Ureter (tissue), 1 donor: ENCODE results near the gene GNB1L. TPM values are rescaled to one million over a fixed set of nuclear protein-coding genes. Genes with fewer than 3 reads are reported as not detected.

Experiments
- DNase-seq: peaks from one replicate; pipeline ENCODE4 v3.0.0-alpha.2; 2020; ENCODE audit warnings: low spot score
- total RNA-seq: library from RNA; stranded (reverse); gene quantifications from one replicate; pipeline ENCODE4 v1.2.4, GENCODE V29; 2023
- donor health status: DM: yes; HTN: yes; CAD: no.

GNB1L gene
- total RNA-seq = 6.0 TPM

DNA sequence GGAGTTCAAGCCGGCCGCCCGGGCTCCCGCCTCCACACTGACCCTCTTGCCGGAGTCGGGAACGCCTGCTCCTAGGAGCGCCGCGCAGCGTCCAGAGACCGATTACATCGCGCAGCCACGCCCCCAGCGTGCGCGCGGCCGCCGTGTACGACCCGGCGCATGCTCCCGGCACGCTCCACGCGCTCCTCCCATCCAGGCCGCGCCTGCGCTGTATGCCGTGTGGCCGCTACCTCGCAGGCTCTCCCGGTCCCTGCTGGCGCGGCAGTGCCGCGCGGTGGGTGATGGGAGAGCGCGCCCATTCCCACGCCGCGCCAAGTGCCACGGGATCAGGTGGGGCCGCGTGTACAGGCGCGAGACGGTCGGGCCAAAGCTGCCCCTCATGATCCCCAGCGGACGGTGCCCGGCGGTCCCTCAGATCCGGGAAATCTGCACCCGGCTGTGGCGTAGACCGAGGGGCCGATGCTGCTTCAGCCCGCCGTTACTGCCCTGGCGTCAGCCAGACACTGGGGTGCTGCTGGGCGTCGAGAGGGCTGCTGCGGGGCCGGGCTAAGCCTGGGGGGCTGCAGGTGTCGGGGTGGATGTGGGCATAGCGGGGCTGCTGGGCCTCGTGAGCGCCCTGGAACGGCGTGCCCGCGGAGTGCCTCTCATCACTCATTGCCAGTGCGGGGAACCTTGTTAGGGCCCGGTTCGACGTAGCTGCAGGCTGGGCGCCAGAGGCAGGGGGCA is at the start of gene GNB1L, which contains the start of gene RTL10:
GNB1L (minus strand) TSS at position 97 of the 726 bp plus-strand sequence. CDS start 33,519 bp downstream, outside the sequence.
RTL10 (minus strand) TSS at position 97 of the 726 bp plus-strand sequence. CDS start 2,613 bp downstream, outside the sequence.
- peak; percentile 97 for DNase-seq

GRCh38 chr22:19904174-19904856 is 49.6 kb upstream of the GNB1L start:
- no peak for DNase-seq

GRCh38 chr22:19903513-19903912 is 48.8 kb upstream of the GNB1L start:
- DNase-seq = no peak

GRCh38 chr22:19903031-19903430 is 48.4 kb upstream of the GNB1L start:
- DNase-seq = no peak

GRCh38 chr22:19902245-19902715 is 47.6 kb upstream of the GNB1L start:
- DNase-seq = no peak

GRCh38 chr22:19901577-19902244 is 47.0 kb upstream of the GNB1L start:
- DNase-seq = no peak

DNA sequence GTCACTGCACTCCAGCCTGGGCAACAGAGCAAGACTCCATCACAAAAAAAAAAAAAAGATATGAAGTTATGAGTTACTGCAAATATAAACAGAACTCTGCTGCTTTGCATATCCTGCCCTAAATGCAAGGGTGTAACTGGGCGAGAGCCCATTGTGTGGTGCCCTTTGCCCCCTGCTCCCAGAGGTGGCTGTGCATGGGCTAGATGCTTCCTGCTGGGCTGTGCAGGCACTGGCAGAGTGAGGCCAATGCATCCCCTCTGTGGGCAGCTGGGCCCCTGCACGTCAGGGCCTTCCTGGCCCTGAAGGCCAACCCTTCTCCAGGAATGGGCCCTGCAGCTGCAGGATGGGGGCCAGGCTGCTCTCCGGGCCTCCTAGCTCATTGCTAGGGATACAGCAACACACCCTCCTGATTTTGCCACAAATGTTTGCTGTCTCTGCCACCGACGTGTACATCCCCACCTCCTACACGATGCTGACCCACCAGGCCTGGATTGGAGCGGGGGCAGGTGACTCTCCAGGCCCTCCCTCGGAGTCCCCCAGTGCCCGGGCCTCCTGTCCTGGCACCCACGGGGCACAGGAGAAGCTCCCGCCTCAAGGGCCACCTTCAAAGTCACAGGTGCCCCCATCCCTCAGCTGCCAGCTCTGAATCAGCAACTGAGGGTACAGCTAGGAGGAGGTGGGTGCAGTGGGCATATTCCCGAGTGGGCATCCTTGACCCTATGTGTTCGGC is 46.2 kb upstream of the GNB1L start:
- no peak for DNase-seq

- no peak for DNase-seq
These were observed 44.3 kb upstream of the GNB1L start for GRCh38 chr22:19898831-19899567.

DNA sequence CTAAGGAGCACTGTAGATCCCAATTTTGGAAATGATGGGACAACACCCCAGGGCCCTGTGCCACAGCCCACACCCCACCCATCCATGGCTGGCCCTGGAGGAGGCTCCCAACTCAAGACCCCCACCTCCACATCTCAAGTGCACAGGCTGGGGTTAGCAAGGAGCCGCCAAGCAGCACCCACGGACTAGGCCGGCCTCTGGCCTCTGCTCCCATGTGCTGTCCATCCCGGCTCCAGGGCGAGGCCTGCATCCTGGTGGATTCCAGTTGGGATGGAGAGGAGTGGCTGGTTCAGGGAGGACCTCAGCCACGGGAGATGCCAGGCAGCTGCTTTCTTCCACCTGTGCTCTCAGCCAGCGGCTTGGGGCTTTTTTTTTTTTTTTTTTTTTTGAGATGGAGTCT is 43.5 kb upstream of the GNB1L start:
- no peak for DNase-seq

DNA sequence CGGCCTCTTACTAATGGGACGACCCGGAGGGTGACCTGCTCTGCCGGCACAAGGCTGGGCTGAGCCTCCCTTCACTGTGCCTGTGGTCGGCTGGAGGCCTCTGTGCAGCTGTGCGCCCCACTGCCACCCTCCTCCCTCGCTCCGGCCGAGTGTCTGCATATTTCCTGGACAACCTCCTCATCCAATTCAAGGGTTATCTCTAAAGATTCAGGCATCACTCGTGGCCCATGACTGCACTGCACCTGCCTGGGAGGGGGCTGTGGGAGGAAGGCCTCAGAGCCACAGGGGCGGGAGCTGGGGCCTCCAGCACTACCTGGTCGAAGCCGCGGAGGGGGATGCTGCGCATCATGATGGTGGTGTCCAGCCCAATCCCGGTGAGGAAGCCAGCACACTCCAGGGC is 43.1 kb upstream of the GNB1L start:
- no peak for DNase-seq

DNA sequence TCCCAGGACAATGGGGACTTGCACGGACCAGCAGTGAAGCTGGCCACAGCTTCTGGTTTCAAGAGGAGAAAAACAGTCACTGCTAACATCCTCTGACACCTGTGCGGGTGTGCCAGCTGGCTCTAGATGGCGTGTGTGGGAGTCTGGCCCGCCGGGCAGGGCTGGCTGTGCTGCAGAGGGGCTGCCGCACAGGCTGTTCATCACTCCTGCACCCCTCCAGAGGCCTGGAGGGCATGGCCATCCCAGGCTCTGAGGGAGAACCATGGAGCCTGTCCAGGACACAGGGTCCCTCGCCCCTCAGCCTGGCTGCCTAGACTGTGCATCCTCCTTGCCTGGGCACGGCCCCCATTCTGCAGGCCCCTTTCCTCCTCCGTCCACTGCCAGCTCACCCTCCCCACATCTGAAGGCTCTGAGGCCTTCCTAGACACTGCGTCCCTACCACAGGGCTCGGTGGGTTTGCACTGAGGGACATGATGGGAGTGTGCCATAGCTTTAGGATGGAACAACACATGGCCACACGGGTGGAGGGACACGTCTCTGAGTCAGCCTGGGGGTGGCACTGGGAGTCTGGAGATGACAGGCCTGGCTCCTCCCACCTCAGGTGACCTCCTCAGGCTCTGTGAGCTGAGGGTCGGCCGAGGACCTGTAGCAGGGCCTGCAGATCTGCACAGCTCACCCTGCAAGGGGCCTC is 42.1 kb upstream of the GNB1L start:
- DNase-seq = no peak

- no peak for DNase-seq
These were observed 40.6 kb upstream of the GNB1L start for GRCh38 chr22:19895160-19895849.

DNA sequence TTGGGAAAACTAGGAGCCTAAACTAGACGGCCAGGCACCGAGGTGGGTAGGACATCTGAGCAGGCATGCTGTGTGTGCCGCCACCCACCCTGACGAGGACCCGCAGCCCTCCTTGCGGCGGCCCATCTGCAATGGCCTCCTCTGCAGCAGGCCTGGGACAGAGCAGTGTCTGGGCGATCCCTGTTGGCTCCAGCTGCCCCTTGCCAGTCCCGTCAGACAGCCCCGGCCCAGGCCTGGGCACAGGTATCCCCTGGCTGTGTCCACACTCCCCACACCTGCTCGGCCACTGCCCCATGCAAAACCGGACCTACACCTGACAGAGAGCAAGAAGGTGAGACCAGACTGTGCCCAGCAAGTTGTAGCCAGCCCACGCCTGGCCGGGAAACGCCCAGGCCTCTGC is 38.7 kb upstream of the GNB1L start:
- no peak for DNase-seq

- no peak for DNase-seq
These were observed 38.3 kb upstream of the GNB1L start for GRCh38 chr22:19892925-19893324.

- DNase-seq = no peak
These were observed 37.7 kb upstream of the GNB1L start for GRCh38 chr22:19892257-19892879.

- DNase-seq = no peak
These were observed 36.9 kb upstream of the GNB1L start for GRCh38 chr22:19891317-19892256.

- no peak for DNase-seq
These were observed 36.0 kb upstream of the GNB1L start for GRCh38 chr22:19890502-19891316.
